Sigmoid colon (tissue), 4 donors: Measurements from ENCODE around the gene SLC4A9.

Experiments
- CTCF ChIP-seq, 4 experiments: fragments of 450-650 bp in 3 of 4; fragments of 200-600 bp in 1 of 4; IDR thresholded peaks; one replicate each; pipeline ENCODE4 v1.5.1; 2016 to 2019; ENCODE audit warnings: antibody characterized with exemption in 4 of 4, mild to moderate bottlenecking in 3 of 4, moderate library complexity in 2 of 4
- EP300 ChIP-seq, 4 donors: sonication (generic); formaldehyde crosslinking; IDR thresholded peaks; one replicate each; pipeline ENCODE4 v1.6.1; 2017; ENCODE audit warnings: antibody characterized with exemption in 4 of 4

- no peak for TF ChIP-seq CTCF (IDR thresholded peaks at IDR 0.05)
- no peak for TF ChIP-seq EP300 (IDR thresholded peaks at IDR 0.05)
Observed at GRCh38 chr5:140344683-140345423, 15.1 kb upstream of the SLC4A9 start.
